ENCODE measurements around the gene MAP2K7. TPM values are rescaled to one million over a fixed set of nuclear protein-coding genes. Genes with fewer than 3 reads are reported as not detected.

Gene MAP2K7
- total RNA-seq, 1 donor from 2014 or later = 55.6 TPM

DNA sequence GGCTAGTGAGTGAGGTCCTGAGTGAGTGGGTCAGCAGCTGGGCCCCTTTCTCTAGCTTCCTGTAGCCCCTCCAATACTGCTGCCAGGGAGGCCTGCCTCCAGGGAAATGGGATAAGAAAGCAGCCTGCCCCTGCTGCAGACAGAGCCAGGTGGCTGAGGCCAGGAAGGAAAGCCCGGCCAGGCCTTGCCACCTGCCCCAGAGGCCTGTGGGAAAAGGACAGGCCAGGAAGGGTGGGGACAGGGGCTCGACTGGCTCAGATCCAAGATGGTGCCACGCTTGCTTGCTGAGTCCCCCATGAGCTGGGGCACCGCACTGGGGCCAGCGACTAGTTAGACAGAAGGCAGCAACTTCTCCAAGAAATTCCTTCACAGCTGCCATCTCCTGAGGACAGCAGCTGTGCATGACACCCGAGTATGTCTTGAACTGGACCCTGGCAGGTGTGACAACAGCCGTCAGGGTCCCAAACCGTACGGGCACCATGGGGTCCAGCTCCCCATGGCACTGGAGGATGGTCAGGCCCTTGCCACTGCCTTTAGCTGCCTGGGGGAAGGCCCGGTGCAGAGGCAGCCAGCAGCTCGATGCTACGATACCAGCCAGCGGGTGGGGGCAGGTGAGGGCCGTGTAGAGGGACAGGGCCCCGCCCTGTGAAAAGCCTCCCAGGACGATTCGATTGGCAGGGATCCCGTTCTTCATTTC, 24.4 kb upstream of the MAP2K7 start:
- TF ChIP-seq, protein P1, sequence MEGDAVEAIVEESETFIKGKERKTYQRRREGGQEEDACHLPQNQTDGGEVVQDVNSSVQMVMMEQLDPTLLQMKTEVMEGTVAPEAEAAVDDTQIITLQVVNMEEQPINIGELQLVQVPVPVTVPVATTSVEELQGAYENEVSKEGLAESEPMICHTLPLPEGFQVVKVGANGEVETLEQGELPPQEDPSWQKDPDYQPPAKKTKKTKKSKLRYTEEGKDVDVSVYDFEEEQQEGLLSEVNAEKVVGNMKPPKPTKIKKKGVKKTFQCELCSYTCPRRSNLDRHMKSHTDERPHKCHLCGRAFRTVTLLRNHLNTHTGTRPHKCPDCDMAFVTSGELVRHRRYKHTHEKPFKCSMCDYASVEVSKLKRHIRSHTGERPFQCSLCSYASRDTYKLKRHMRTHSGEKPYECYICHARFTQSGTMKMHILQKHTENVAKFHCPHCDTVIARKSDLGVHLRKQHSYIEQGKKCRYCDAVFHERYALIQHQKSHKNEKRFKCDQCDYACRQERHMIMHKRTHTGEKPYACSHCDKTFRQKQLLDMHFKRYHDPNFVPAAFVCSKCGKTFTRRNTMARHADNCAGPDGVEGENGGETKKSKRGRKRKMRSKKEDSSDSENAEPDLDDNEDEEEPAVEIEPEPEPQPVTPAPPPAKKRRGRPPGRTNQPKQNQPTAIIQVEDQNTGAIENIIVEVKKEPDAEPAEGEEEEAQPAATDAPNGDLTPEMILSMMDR (IDR thresholded peaks at IDR 0.05; ENCODE audit: unreplicated experiment) = no peak
- Mint-ChIP-seq H3K4me1 (peaks cover 8% of the 10 kb centered on the region), H3K36me3 (no peaks in the 10 kb centered on the region), H3K27ac (no peak overlapping the region), H3K27me3 (ENCODE audit: low read depth) (peaks cover 20% of the 10 kb centered on the region), H3K4me3 (no peak overlapping the region), H3K9me3 (no peaks in the 10 kb centered on the region)
- DNase-seq (ENCODE audit: low spot score in 2 of 2, unreplicated experiment in 2 of 2) = no peak

DNA sequence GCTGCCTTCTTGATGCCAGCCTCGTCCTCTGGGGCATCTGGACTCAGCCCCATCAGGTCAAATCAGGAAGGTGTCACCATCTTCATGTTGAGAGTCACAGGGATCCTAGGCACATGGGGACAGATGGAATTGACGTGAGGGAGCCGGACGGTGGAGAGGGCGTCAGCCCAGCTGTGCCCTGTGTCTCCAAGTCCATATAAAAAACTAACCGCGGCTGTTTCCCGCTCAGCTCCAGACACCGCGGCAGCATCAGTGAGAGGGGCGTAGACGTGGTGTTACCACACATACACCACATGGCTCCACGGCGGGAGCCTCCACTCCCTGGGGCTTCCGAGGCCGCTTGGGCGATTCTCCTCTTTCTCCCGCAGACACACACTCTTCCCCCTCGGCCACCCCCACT, 23.8 kb upstream of the MAP2K7 start:
- Mint-ChIP-seq H3K9me3 (no peaks in the 10 kb centered on the region), H3K36me3 (no peaks in the 10 kb centered on the region), H3K27me3 (ENCODE audit: low read depth) (peaks cover 16% of the 10 kb centered on the region), H3K27ac (no peak overlapping the region), H3K4me1 (peaks cover 4% of the 10 kb centered on the region), H3K4me3 (no peak overlapping the region)
- TF ChIP-seq, protein P1 (IDR thresholded peaks at IDR 0.05; ENCODE audit: unreplicated experiment) = no peak
- DNase-seq (ENCODE audit: low spot score in 2 of 2, unreplicated experiment in 2 of 2) = no peak

DNA sequence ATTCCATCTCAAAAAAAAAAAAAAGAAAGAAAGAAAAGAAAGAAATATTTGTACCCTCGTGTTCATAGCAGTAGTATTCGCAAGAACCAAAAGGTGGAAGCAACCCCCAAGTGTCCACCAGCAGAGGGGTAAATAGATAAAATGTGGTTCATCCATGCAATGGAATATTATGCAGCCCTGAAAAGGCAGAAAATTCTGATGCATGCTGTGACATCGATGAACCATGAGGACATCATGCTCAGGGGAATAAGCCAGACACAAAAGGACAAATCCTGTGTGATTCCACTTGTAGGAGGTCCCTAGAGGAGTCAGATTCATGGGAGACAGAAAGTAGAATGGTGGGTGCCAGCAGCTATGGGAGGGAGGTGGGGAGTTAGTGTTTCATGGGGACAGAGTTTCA, 21.8 kb upstream of the MAP2K7 start:
- Mint-ChIP-seq H3K27me3 (ENCODE audit: low read depth) (peaks cover 3% of the 10 kb centered on the region), H3K4me3 (no peak overlapping the region), H3K4me1 (peaks cover 4% of the 10 kb centered on the region), H3K36me3 (no peaks in the 10 kb centered on the region), H3K27ac (no peak overlapping the region), H3K9me3 (no peaks in the 10 kb centered on the region)
- no peak for DNase-seq (ENCODE audit: low spot score in 2 of 2, unreplicated experiment in 2 of 2)
- TF ChIP-seq, protein P1 (IDR thresholded peaks at IDR 0.05; ENCODE audit: unreplicated experiment) = no peak

DNA sequence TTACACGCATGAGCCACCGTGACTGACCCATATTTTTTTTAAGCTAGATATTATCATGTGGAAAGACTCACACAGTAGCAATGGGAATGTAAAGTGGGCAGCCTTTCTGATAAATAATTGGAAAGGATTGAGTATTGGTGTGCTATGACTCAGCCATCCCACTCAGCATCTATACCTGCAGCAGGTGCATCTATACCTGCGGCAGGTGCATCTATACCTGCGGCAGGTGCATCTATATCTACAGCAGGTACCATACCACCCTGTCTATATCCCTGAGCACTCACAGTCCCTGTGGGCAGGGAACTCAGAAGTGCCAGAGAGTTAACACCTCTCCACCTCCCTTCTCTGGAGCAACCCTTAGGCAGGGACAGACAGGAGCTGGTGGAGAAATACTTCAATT, 20.6 kb upstream of the MAP2K7 start:
- Mint-ChIP-seq H3K4me3 (no peak overlapping the region), H3K9me3 (no peaks in the 10 kb centered on the region), H3K27me3 (ENCODE audit: low read depth) (peaks cover 5% of the 10 kb centered on the region), H3K36me3 (no peaks in the 10 kb centered on the region), H3K4me1 (no peaks in the 10 kb centered on the region), H3K27ac (no peak overlapping the region)
- TF ChIP-seq, protein P1 (IDR thresholded peaks at IDR 0.05; ENCODE audit: unreplicated experiment) = no peak
- DNase-seq (ENCODE audit: low spot score in 2 of 2, unreplicated experiment in 2 of 2) = no peak

DNA sequence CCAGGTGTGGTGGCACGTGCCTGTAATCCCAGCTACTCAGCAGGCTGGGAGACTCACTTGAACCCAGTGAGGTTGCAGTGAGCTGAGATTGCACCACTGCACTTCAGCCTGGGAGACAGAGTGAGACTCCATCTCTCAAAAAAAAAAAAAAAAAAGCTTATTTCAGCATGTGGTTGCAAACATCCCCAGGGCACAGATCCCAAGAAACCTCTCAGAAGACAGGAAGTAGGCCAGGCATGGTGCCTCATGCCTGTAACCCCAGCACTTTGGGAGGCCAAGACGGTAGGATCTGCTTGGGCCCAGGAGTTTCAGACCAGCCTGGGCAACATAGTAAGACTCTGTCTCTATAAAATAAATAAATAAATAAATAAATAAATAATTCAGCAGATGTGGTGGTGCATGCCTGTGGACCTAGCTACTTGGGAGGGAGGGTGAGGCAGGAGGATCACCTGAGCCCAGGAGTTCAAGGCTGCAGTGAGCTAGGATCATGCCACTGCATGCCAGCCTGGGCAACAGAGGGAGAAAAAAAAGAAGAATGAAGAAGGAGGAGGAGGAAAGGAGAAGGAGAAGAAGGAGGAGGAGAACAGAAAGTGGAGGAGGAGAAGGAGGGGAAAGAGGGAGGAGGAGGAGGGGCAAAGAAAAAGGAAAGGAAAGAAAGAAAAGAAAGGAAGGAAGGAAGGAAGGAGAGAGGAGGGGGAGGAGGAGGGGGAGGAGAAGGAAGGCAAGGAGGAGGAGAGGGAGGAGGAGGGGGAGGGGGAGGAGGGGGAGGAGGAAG, 19.7 kb upstream of the MAP2K7 start:
- TF ChIP-seq, protein P1 (IDR thresholded peaks at IDR 0.05; ENCODE audit: unreplicated experiment) = no peak
- DNase-seq (ENCODE audit: low spot score in 2 of 2, unreplicated experiment in 2 of 2) = no peak
- Mint-ChIP-seq H3K27me3 (ENCODE audit: low read depth) (peaks cover 5% of the 10 kb centered on the region), H3K9me3 (no peaks in the 10 kb centered on the region), H3K27ac (no peak overlapping the region), H3K4me3 (no peak overlapping the region), H3K4me1 (peaks cover 3% of the 10 kb centered on the region), H3K36me3 (no peaks in the 10 kb centered on the region)

Data from mesothelial cell of epicardium (in vitro differentiated cells).